ENCODE data around the gene LTBP3. TPM values are rescaled to one million over a fixed set of nuclear protein-coding genes. Genes with fewer than 3 reads are reported as not detected.

Gene LTBP3
- total RNA-seq, 1 experiment from 2014 or later = 166 TPM

GRCh38 chr11:65554842-65555430 is 3.2 kb downstream of the LTBP3 start:
- no peak for DNase-seq
- H3K9me3 Mint-ChIP-seq (ENCODE audit: low read depth, unreplicated experiment) = no peaks in the 10 kb centered on the region
- peak overlapping the region; percentile 77 for H3K4me3 Mint-ChIP-seq (ENCODE audit: low read depth, unreplicated experiment)
- H3K27ac Mint-ChIP-seq (ENCODE audit: unreplicated experiment) = peak overlapping the region; percentile 85
- peaks cover 70% of the 10 kb centered on the region for H3K36me3 Mint-ChIP-seq (ENCODE audit: insufficient read depth, unreplicated experiment)
- CTCF ChIA-PET = interaction anchor here (0.5 kb wide), 1 partner anchor 63 kb away, joined by 3 read pairs; no protein-coding TSS in a partner anchor
- TF ChIP-seq, protein P1, sequence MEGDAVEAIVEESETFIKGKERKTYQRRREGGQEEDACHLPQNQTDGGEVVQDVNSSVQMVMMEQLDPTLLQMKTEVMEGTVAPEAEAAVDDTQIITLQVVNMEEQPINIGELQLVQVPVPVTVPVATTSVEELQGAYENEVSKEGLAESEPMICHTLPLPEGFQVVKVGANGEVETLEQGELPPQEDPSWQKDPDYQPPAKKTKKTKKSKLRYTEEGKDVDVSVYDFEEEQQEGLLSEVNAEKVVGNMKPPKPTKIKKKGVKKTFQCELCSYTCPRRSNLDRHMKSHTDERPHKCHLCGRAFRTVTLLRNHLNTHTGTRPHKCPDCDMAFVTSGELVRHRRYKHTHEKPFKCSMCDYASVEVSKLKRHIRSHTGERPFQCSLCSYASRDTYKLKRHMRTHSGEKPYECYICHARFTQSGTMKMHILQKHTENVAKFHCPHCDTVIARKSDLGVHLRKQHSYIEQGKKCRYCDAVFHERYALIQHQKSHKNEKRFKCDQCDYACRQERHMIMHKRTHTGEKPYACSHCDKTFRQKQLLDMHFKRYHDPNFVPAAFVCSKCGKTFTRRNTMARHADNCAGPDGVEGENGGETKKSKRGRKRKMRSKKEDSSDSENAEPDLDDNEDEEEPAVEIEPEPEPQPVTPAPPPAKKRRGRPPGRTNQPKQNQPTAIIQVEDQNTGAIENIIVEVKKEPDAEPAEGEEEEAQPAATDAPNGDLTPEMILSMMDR (IDR thresholded peaks at IDR 0.05; ENCODE audit: unreplicated experiment) = no peak
- intact Hi-C loops (cut with micrococcal nuclease; ENCODE audit: unreplicated experiment) = no loop called here
- no TSS peak for BruUV-seq (replicated peaks)
- H3K27me3 Mint-ChIP-seq (ENCODE audit: unreplicated experiment) = no peaks in the 10 kb centered on the region
- H3K4me1 Mint-ChIP-seq (ENCODE audit: low read depth, unreplicated experiment) = peaks cover 64% of the 10 kb centered on the region

DNA sequence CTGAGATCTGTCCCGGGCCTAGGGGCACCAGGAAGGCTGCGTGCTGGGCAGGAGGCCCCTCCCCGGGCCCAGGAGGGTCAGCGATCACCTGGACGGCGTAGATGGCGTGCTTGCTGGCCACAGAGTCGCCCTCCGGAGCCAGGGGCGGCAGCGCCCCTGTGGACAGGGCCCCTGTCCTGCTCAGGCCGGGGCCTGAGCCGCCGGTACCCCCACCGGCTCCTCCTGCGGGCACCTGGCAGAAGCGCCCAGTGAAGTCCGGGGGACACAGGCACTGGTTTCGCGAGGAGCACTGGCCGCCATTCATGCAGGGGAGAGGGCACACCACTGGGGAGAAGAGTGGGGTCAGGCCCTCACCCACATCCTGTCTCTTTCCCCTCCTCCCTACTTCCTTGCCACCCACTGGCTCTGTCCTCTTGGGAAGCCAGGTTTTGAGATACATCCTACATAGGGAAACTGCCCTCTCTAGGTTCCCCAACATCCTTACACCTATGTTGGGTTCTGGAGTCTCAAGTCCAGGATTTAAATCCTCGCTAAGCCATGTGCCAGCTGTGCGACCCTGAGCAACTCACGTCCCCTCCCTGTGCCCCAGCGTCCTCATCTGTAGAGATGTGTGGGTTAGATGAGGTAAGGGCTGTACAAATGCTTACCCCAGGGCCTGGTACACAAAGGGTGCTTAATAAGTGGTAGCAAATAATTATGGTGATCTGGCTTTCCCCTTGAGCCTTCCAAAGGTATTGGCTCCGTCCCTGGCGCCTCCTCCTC is 3.9 kb downstream of the LTBP3 start:
- peaks cover 74% of the 10 kb centered on the region for H3K36me3 Mint-ChIP-seq (ENCODE audit: insufficient read depth, unreplicated experiment)
- CTCF ChIA-PET = interaction anchor here (0.5 kb wide), 1 partner anchor 62 kb away, joined by 3 read pairs; no protein-coding TSS in a partner anchor
- no peak for DNase-seq
- peaks cover 57% of the 10 kb centered on the region for H3K4me1 Mint-ChIP-seq (ENCODE audit: low read depth, unreplicated experiment)
- H3K9me3 Mint-ChIP-seq (ENCODE audit: low read depth, unreplicated experiment) = no peaks in the 10 kb centered on the region
- no peaks in the 10 kb centered on the region for H3K27me3 Mint-ChIP-seq (ENCODE audit: unreplicated experiment)
- TF ChIP-seq, protein P1 (IDR thresholded peaks at IDR 0.05; ENCODE audit: unreplicated experiment) = no peak
- H3K4me3 Mint-ChIP-seq (ENCODE audit: low read depth, unreplicated experiment) = peak overlapping the region; percentile 77
- BruUV-seq (replicated peaks) = no TSS peak
- H3K27ac Mint-ChIP-seq (ENCODE audit: unreplicated experiment) = peak overlapping the region; percentile 85
- intact Hi-C loops (cut with micrococcal nuclease; ENCODE audit: unreplicated experiment) = no loop called here

- TF ChIP-seq, protein P1 (IDR thresholded peaks at IDR 0.05; ENCODE audit: unreplicated experiment) = no peak
- Mint-ChIP-seq H3K4me1 (ENCODE audit: low read depth, unreplicated experiment) (peaks cover 52% of the 10 kb centered on the region), H3K4me3 (ENCODE audit: low read depth, unreplicated experiment) (no peak overlapping the region), H3K27ac (ENCODE audit: unreplicated experiment) (no peak overlapping the region), H3K9me3 (ENCODE audit: low read depth, unreplicated experiment) (no peaks in the 10 kb centered on the region), H3K36me3 (ENCODE audit: insufficient read depth, unreplicated experiment) (peaks cover 75% of the 10 kb centered on the region), H3K27me3 (ENCODE audit: unreplicated experiment) (no peaks in the 10 kb centered on the region)
- intact Hi-C loops (cut with micrococcal nuclease; ENCODE audit: unreplicated experiment) = no loop called here
- CTCF ChIA-PET = no interaction called here
- no TSS peak for BruUV-seq (replicated peaks)
- no peak for DNase-seq
Measured at GRCh38 chr11:65553301-65554001, 4.7 kb downstream of the LTBP3 start.

GRCh38 chr11:65552388-65552951 is 5.7 kb downstream of the LTBP3 start:
- no TSS peak for BruUV-seq (replicated peaks)
- intact Hi-C loops (cut with micrococcal nuclease; ENCODE audit: unreplicated experiment) = no loop called here
- no peaks in the 10 kb centered on the region for H3K9me3 Mint-ChIP-seq (ENCODE audit: low read depth, unreplicated experiment)
- peak overlapping the region; percentile 11 for H3K27ac Mint-ChIP-seq (ENCODE audit: unreplicated experiment)
- CTCF ChIA-PET = interaction anchor here (0.7 to 1.3 kb wide), 2 partner anchors 11 to 20 kb away, joined by 3 to 4 read pairs; partner anchors contain the start of gene FAM89B
- H3K4me3 Mint-ChIP-seq (ENCODE audit: low read depth, unreplicated experiment) = peak overlapping the region; percentile 13
- TF ChIP-seq, protein P1 (IDR thresholded peaks at IDR 0.05; ENCODE audit: unreplicated experiment) = no peak
- H3K27me3 Mint-ChIP-seq (ENCODE audit: unreplicated experiment) = no peaks in the 10 kb centered on the region
- no peak for DNase-seq
- H3K4me1 Mint-ChIP-seq (ENCODE audit: low read depth, unreplicated experiment) = peaks cover 52% of the 10 kb centered on the region
- peaks cover 76% of the 10 kb centered on the region for H3K36me3 Mint-ChIP-seq (ENCODE audit: insufficient read depth, unreplicated experiment)
